Panc1 (cell line): Measurements from ENCODE around the gene BCL2. TPM values are rescaled to one million over a fixed set of nuclear protein-coding genes. Genes with fewer than 3 reads are reported as not detected.

Experiments used
- ATAC-seq: fragments of 200-7000 bp; cut with Tn5 transposase; 2 replicates; pipeline ENCODE4 v1.9.1; 2020; ENCODE audit warnings: mild to moderate bottlenecking, moderate library complexity
- BruUV-seq: library from RNA; stranded (reverse); fragments of 400-500 nt; replicated peaks from 2 replicates; lab custom pipeline; 2021; lab: Mats Ljungman, UMichigan
- CTCF ChIA-PET: fragments of 300-600 bp; sonication (Branson Sonifier 250); formaldehyde crosslinking; loops from one replicate; lab custom pipeline; 2022; ENCODE audit warnings: antibody characterized with exemption; lab: Charles Lee
- POLR2A ChIA-PET: fragments of 300-600 bp; sonication (Branson Sonifier 250); formaldehyde crosslinking; loops from one replicate; lab custom pipeline; 2022; ENCODE audit warnings: antibody characterized with exemption; lab: Charles Lee
- DNase-seq: peaks from one replicate; pipeline ENCODE4 v3.0.0-alpha.2; 2010; ENCODE audit warnings: low read depth, low spot score
- H3K27ac ChIP-seq: 2 replicates; pipeline ENCODE4 v1.5.1; 2011; ENCODE audit warnings: mild to moderate bottlenecking, low read length, inconsistent platforms
- H3K27me3 ChIP-seq: fragments of 200-500 bp; sonication (Bioruptor generic); 2 replicates; pipeline ENCODE4 v1.6.0; 2014; ENCODE audit warnings: low read length, inconsistent platforms; ENCODE audit not compliant: control insufficient read depth, insufficient read depth
- H3K36me3 ChIP-seq: fragments of 200-500 bp; sonication (Bioruptor generic); 2 replicates; pipeline ENCODE4 v1.5.1; 2014; ENCODE audit warnings: inconsistent platforms, mild to moderate bottlenecking, low read length, moderate library complexity; ENCODE audit not compliant: control insufficient read depth, insufficient read depth
- H3K4me1 ChIP-seq: 2 replicates; pipeline ENCODE4 v1.5.1; 2011; ENCODE audit warnings: inconsistent platforms, mild to moderate bottlenecking, low read length, moderate library complexity; ENCODE audit not compliant: control insufficient read depth, insufficient read depth
- H3K4me3 ChIP-seq, 2 experiments: 2 replicates each; pipeline ENCODE4 v1.5.1; 2011 to 2012; ENCODE audit warnings: low read depth in 2 of 2, low read length in 2 of 2, mild to moderate bottlenecking in 2 of 2, inconsistent platforms in 1 of 2, moderate library complexity in 1 of 2
- H3K9me3 ChIP-seq: fragments of 200-500 bp; sonication (Bioruptor generic); 2 replicates; pipeline ENCODE4 v1.5.1; 2014; ENCODE audit warnings: low read depth, mild to moderate bottlenecking, inconsistent platforms, low read length, moderate library complexity; ENCODE audit not compliant: control insufficient read depth, insufficient read depth
- CTCF ChIP-seq: fragments of 450-650 bp; IDR thresholded peaks from 2 replicates; pipeline ENCODE4 v1.5.1; 2017; ENCODE audit warnings: mild to moderate bottlenecking
- POLR2AphosphoS5 ChIP-seq: IDR thresholded peaks from 2 replicates; pipeline ENCODE4 v1.6.1; 2012; ENCODE audit warnings: mild to moderate bottlenecking, low read depth, low read length, moderate library complexity
- REST ChIP-seq, 2 experiments: IDR thresholded peaks; 2 replicates each; pipeline ENCODE4 v1.6.1; 2011 to 2012; ENCODE audit warnings: low read depth in 2 of 2, control low read depth in 1 of 2, low read length in 1 of 2, mild to moderate bottlenecking in 1 of 2, moderate library complexity in 1 of 2; ENCODE audit not compliant: insufficient read depth in 1 of 2
- SIN3A ChIP-seq: IDR thresholded peaks from 2 replicates; pipeline ENCODE4 v1.6.1; 2012; ENCODE audit warnings: low read depth, mild to moderate bottlenecking, low read length, moderate library complexity, borderline replicate concordance; ENCODE audit not compliant: insufficient read depth
- TCF7L2 ChIP-seq: IDR thresholded peaks from 2 replicates; pipeline ENCODE4 v1.6.1; 2011; ENCODE audit warnings: mild to moderate bottlenecking, low read depth, low read length, inconsistent platforms
- in situ Hi-C: cut with HindIII; loops from 2 replicates; pipeline ENCODE4 v1.10.0; 2016; ENCODE audit warnings: low sequenced_read_pairs, low pct_unique_long_range_greater_than_20kb
- intact Hi-C: fragments of 100-400 bp; cut with micrococcal nuclease; formaldehyde crosslinking; loops from one replicate; pipeline ENCODE4 v1.10.0; 2022; ENCODE audit not compliant: unreplicated experiment
- total RNA-seq: library from RNA; stranded (reverse); gene quantifications from one replicate; pipeline ENCODE4 v1.2.1, GENCODE V29; 2021; ENCODE audit not compliant: unreplicated experiment

BCL2 gene
- total RNA-seq, 1 experiment from 2014 or later = 0.72 TPM

- ATAC-seq = no peak
- in situ Hi-C loops = no loop called here
- no TSS peak for BruUV-seq
- no peaks in the 10 kb centered on the region for H3K4me1 ChIP-seq
- H3K36me3 ChIP-seq = no peaks in the 10 kb centered on the region
- POLR2A ChIA-PET = no interaction called here
- no peak overlapping the region for H3K27ac ChIP-seq
- intact Hi-C loops = no loop called here
- TF ChIP-seq TCF7L2 (no peak), REST (IDR thresholded peaks at IDR 0.05; ENCODE audit: insufficient read depth in 1 of 2, low read depth in 2 of 2, low read length in 1 of 2) (no peak), POLR2AphosphoS5 (no peak), CTCF (no peak), SIN3A (no peak)
- no peaks in the 10 kb centered on the region for H3K27me3 ChIP-seq
- CTCF ChIA-PET = no interaction called here
- DNase-seq = no peak
- H3K4me3 ChIP-seq = no peak overlapping the region
- H3K9me3 ChIP-seq = no peaks in the 10 kb centered on the region
Observed at GRCh38 chr18:63144748-63145147, 174.8 kb downstream of the BCL2 start.

- intact Hi-C loops = no loop called here
- no peak for DNase-seq
- POLR2A ChIA-PET = no interaction called here
- ATAC-seq = no peak
- Histone ChIP-seq H3K4me3 (no peak overlapping the region), H3K9me3 (no peaks in the 10 kb centered on the region), H3K27ac (no peak overlapping the region), H3K27me3 (no peaks in the 10 kb centered on the region), H3K36me3 (no peaks in the 10 kb centered on the region), H3K4me1 (no peaks in the 10 kb centered on the region)
- no peak for TF ChIP-seq SIN3A
- TF ChIP-seq TCF7L2 = no peak
- TF ChIP-seq CTCF = no peak
- TF ChIP-seq REST (IDR thresholded peaks at IDR 0.05; ENCODE audit: insufficient read depth in 1 of 2, low read depth in 2 of 2, low read length in 1 of 2) = no peak
- TF ChIP-seq POLR2AphosphoS5 = no peak
- in situ Hi-C loops = no loop called here
- no TSS peak for BruUV-seq
- CTCF ChIA-PET = no interaction called here
Observed at GRCh38 chr18:63143330-63143771, 176.2 kb downstream of the BCL2 start.
